NT2/D1 (cell line): Measurements from ENCODE around the gene CCDC175.

Experiments
- DNase-seq: peaks from one replicate; pipeline ENCODE4 v3.0.0-alpha.2; 2011; ENCODE audit warnings: low read depth, low spot score
- H3K27me3 ChIP-seq: 2 replicates; pipeline ENCODE4 v1.6.0; 2011; ENCODE audit warnings: mild to moderate bottlenecking; ENCODE audit not compliant: insufficient read length, insufficient read depth
- H3K36me3 ChIP-seq: 2 replicates; pipeline ENCODE4 v1.6.1; 2011; ENCODE audit warnings: mild to moderate bottlenecking, low read length, mixed read lengths; ENCODE audit not compliant: insufficient read depth, insufficient read length
- H3K4me1 ChIP-seq: 2 replicates; pipeline ENCODE4 v1.5.1; 2011; ENCODE audit not compliant: insufficient read depth, insufficient read length
- H3K4me3 ChIP-seq: 2 replicates; pipeline ENCODE4 v1.5.1; 2011; ENCODE audit warnings: low read depth; ENCODE audit not compliant: insufficient read length
- H3K9ac ChIP-seq: 2 replicates; pipeline ENCODE4 v1.6.0; 2011; ENCODE audit warnings: low read depth; ENCODE audit not compliant: insufficient read length
- H3K9me3 ChIP-seq: 2 replicates; pipeline ENCODE4 v1.5.1; 2011; ENCODE audit warnings: mild to moderate bottlenecking, low read length; ENCODE audit not compliant: insufficient read depth
- SUZ12 ChIP-seq: IDR thresholded peaks from 2 replicates; pipeline ENCODE4 v1.6.1; 2011; ENCODE audit not compliant: insufficient read length, insufficient read depth; ENCODE audit errors: extremely low read depth
- YY1 ChIP-seq: IDR thresholded peaks from 2 replicates; pipeline ENCODE4 v1.6.1; 2011; ENCODE audit not compliant: insufficient read length, insufficient read depth
- ZNF274 ChIP-seq: IDR thresholded peaks from 2 replicates; pipeline ENCODE4 v1.6.1; 2011; ENCODE audit warnings: mild to moderate bottlenecking, low read depth, low read length

CCDC175 gene

GRCh38 chr14:59576332-59577294, at the start of gene CCDC175:
Gene CCDC175, minus strand, starts transcription at chr14:59576812. Its CDS starts 37 bp downstream, at chr14:59576775.
- Histone ChIP-seq H3K4me3 (peak within 1 kb of the TSS; percentile 53), H3K4me1 (no peaks in the 10 kb centered on the region), H3K36me3 (no peaks in the 10 kb centered on the region), H3K9me3 (no peaks in the 10 kb centered on the region), H3K27me3 (no peaks in the 10 kb centered on the region), H3K9ac (peak within 1 kb of the TSS; percentile 70)
- DNase-seq: peak; percentile 82
- no peak for TF ChIP-seq YY1
- no peak for TF ChIP-seq ZNF274
- no peak for TF ChIP-seq SUZ12

GRCh38 chr14:59622631-59623030, 46.0 kb upstream of the CCDC175 start:
- Histone ChIP-seq H3K27me3 (no peaks in the 10 kb centered on the region), H3K4me3 (no peak overlapping the region), H3K9ac (no peak overlapping the region), H3K4me1 (no peaks in the 10 kb centered on the region), H3K36me3 (no peaks in the 10 kb centered on the region), H3K9me3 (no peaks in the 10 kb centered on the region)
- DNase-seq: no peak
- TF ChIP-seq YY1 (no peak), ZNF274 (no peak), SUZ12 (no peak)

GRCh38 chr14:59619061-59619460, 42.4 kb upstream of the CCDC175 start:
- Histone ChIP-seq H3K4me1 (no peaks in the 10 kb centered on the region), H3K4me3 (no peak overlapping the region), H3K36me3 (no peaks in the 10 kb centered on the region), H3K9me3 (no peaks in the 10 kb centered on the region), H3K9ac (no peak overlapping the region), H3K27me3 (no peaks in the 10 kb centered on the region)
- no peak for DNase-seq
- TF ChIP-seq ZNF274: no peak
- no peak for TF ChIP-seq SUZ12
- TF ChIP-seq YY1: no peak

- Histone ChIP-seq H3K27me3 (no peaks in the 10 kb centered on the region), H3K4me1 (no peaks in the 10 kb centered on the region), H3K9ac (no peak overlapping the region), H3K36me3 (no peaks in the 10 kb centered on the region), H3K4me3 (no peak overlapping the region), H3K9me3 (no peaks in the 10 kb centered on the region)
- no peak for DNase-seq
- TF ChIP-seq SUZ12: no peak
- no peak for TF ChIP-seq ZNF274
- TF ChIP-seq YY1: no peak
Measured at GRCh38 chr14:59601056-59601455, 24.4 kb upstream of the CCDC175 start.

- no peaks in the 10 kb centered on the region for H3K27me3 ChIP-seq
- no peak overlapping the region for H3K4me3 ChIP-seq
- no peak for DNase-seq
- H3K9ac ChIP-seq: no peak overlapping the region
- TF ChIP-seq SUZ12 (no peak), YY1 (no peak)
- no peaks in the 10 kb centered on the region for H3K4me1 ChIP-seq
- H3K36me3 ChIP-seq: no peaks in the 10 kb centered on the region
- H3K9me3 ChIP-seq: no peaks in the 10 kb centered on the region
Measured at GRCh38 chr14:59600211-59600945, 23.8 kb upstream of the CCDC175 start.

- H3K27me3 ChIP-seq: no peaks in the 10 kb centered on the region
- no peaks in the 10 kb centered on the region for H3K36me3 ChIP-seq
- H3K9me3 ChIP-seq: no peaks in the 10 kb centered on the region; the same call in 1 of the 2 replicates
- DNase-seq: no peak
- H3K4me3 ChIP-seq: no peak overlapping the region
- H3K4me1 ChIP-seq: no peaks in the 10 kb centered on the region
- TF ChIP-seq SUZ12: no peak
- H3K9ac ChIP-seq: no peak overlapping the region
Measured at GRCh38 chr14:59595071-59595470, 18.5 kb upstream of the CCDC175 start.
